ES-I3 (cell line): ENCODE results near the gene DOK6.
"Not testable (repeated sequence)": the region's sequence is repeated elsewhere in the genome, so short reads cannot be mapped to it uniquely, and the experiment has no call there.

Experiments
- H3K36me3 ChIP-seq: 2 replicates; pipeline ENCODE4 v1.6.1; 2013; ENCODE audit warnings: mild to moderate bottlenecking, low read length, control low read depth, moderate library complexity; ENCODE audit not compliant: insufficient read depth
- H3K4me1 ChIP-seq: 2 replicates; pipeline ENCODE4 v1.6.1; 2013; ENCODE audit warnings: mild to moderate bottlenecking, control low read depth, low read length; ENCODE audit not compliant: insufficient read depth
- H3K9ac ChIP-seq: 2 replicates; pipeline ENCODE4 v1.6.1; 2013; ENCODE audit warnings: low read depth, mild to moderate bottlenecking, low read length, moderate library complexity
- H3K9me3 ChIP-seq: 2 replicates; pipeline ENCODE4 v1.6.1; 2013; ENCODE audit warnings: mild to moderate bottlenecking, low read length, moderate library complexity; ENCODE audit not compliant: control insufficient read depth, insufficient read depth

Gene DOK6

DNA sequence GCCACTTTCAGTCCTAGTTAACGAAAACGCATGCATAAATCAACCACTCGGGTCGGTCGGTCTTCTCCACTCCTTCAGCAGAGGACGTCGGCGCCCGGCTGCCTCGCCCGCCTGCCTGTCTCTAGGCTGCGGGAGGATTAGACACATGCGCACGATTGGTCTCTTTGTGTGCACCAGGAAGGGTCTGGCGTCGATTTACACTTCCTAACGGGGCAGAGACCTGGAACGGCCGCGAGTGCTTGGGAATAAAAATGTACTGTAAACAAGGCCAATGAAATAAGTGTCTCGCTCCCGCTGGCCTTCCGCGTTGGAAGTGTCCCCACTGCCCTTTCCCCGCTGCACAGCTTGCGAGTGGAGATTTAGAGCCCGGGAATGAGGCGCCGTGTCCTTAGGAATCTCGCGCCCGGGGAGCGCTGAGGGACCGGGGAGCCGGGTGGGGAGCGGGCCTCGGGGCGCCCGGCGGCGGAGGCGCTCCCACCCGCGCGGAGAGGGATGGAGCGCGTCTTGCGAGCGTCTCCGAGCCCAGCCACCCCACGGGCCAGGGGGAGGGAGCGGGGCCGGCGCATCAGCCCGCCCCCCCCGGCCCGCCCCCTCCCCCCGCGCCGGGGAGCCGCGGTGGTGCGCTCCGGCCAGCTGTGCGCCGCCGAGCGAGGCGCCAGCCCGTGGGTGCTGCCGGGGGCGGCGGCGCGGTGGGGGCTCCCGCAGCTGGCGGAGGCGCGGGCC lies at the start of gene DOK6:
Gene DOK6, plus strand, starts transcription at position 636 of the 723 bp plus-strand sequence.
- H3K9me3 ChIP-seq: no peaks in the 10 kb centered on the region
- peak within 1 kb of the TSS; percentile 67 for H3K9ac ChIP-seq
- no peaks in the 10 kb centered on the region for H3K36me3 ChIP-seq
- H3K4me1 ChIP-seq: no peaks in the 10 kb centered on the region; the same call in 1 of the 2 replicates

GRCh38 chr18:69353023-69353422 lies 47.7 kb upstream of the DOK6 start:
- Histone ChIP-seq H3K36me3 (no peaks in the 10 kb centered on the region), H3K4me1 (no peaks in the 10 kb centered on the region), H3K9ac (no peak overlapping the region), H3K9me3 (no peaks in the 10 kb centered on the region)

DNA sequence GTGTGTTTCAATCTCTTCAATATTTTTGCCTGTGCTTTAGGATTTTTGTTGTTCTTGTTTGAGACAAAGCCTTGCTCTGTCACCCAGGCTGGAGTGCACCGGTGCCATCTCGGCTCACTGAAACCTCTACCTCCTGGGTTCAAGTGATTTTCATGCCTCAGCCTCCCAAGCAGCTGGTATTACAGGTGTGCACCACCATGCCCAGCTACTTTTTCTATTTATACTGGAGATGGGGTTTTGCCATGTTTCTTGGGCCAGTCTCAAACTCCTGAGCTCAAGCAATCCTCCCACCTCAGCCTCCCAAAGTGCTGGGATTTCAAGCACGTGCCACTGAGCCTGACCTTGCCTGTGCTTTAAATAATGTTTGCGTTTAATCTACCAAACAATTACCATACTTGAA lies 43.1 kb upstream of the DOK6 start:
- Histone ChIP-seq H3K9ac (no peak overlapping the region), H3K36me3 (no peaks in the 10 kb centered on the region), H3K9me3 (peaks cover 3% of the 10 kb centered on the region; the same call in 1 of the 2 replicates), H3K4me1 (no peaks in the 10 kb centered on the region)

- H3K36me3 ChIP-seq: no peaks in the 10 kb centered on the region
- H3K9ac ChIP-seq: no peak overlapping the region
Observed at GRCh38 chr18:69358212-69358895, 42.3 kb upstream of the DOK6 start.

GRCh38 chr18:69359768-69360167 lies 40.9 kb upstream of the DOK6 start:
- H3K9ac ChIP-seq, H3K36me3 ChIP-seq, H3K4me1 ChIP-seq, H3K9me3 ChIP-seq: not testable (repeated sequence)

More at GRCh38 chr18:69358212-69358895, 42.3 kb upstream of the DOK6 start:
- H3K4me1 ChIP-seq: no peaks in the 10 kb centered on the region
- peaks cover 3% of the 10 kb centered on the region; the same call in 1 of the 2 replicates for H3K9me3 ChIP-seq

DNA sequence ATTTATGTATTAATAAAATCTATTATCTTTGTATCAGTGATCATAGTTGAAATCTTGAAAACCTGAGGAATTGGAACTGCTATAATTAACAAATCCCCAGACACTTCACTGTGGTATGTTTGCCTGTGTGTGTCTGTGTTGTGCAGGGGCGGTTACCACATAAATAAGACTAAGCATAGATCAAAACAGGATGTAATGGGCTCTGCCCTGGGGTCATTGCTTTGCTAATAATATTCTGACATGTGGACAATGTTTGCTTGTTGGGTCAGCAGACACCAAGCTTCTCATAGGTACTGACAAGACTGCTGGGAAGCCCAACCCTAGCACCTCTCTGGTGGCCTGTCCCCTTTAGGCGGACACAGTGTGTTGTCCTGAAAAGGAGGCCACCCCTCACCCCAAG lies 35.8 kb upstream of the DOK6 start:
- no peaks in the 10 kb centered on the region for H3K9me3 ChIP-seq
- no peaks in the 10 kb centered on the region for H3K4me1 ChIP-seq
- H3K36me3 ChIP-seq: no peaks in the 10 kb centered on the region; the same call in 1 of the 2 replicates
- no peak overlapping the region for H3K9ac ChIP-seq

- Histone ChIP-seq H3K9me3 (no peaks in the 10 kb centered on the region), H3K36me3 (no peaks in the 10 kb centered on the region; the same call in 1 of the 2 replicates), H3K9ac (no peak overlapping the region), H3K4me1 (no peaks in the 10 kb centered on the region)
Observed at GRCh38 chr18:69365658-69366057, 35.0 kb upstream of the DOK6 start.

DNA sequence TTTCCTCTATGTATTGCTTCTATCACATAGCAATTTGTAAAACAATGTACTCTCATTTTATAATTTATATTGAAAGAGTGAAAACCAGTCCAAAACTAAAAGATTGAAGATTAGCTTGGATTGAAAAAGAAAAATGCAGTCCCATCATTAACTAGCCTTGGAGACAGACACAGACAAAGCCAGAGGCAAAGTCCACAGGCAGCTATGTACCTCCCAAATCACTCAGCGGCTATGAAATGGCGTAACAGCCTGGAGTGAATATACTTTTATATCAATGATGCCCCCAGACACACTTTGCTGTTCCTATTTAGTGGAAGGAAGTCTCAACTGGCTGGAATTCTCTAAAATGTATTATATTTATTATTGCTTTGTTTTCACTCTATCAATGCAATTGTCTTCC lies 33.6 kb upstream of the DOK6 start:
- Histone ChIP-seq H3K36me3 (no peaks in the 10 kb centered on the region; the same call in 1 of the 2 replicates), H3K4me1 (no peaks in the 10 kb centered on the region), H3K9ac (no peak overlapping the region), H3K9me3 (no peaks in the 10 kb centered on the region)

GRCh38 chr18:69371729-69372128 lies 29.0 kb upstream of the DOK6 start:
- H3K36me3 ChIP-seq: no peaks in the 10 kb centered on the region; the same call in 1 of the 2 replicates
- no peaks in the 10 kb centered on the region for H3K4me1 ChIP-seq
- no peaks in the 10 kb centered on the region for H3K9me3 ChIP-seq
- no peak overlapping the region for H3K9ac ChIP-seq

GRCh38 chr18:69380324-69380723 lies 20.4 kb upstream of the DOK6 start:
- Histone ChIP-seq H3K4me1 (no peaks in the 10 kb centered on the region), H3K36me3 (no peaks in the 10 kb centered on the region), H3K9ac (no peak overlapping the region), H3K9me3 (no peaks in the 10 kb centered on the region)

GRCh38 chr18:69383186-69383585 lies 17.5 kb upstream of the DOK6 start:
- Histone ChIP-seq H3K36me3 (no peaks in the 10 kb centered on the region), H3K9ac (no peak overlapping the region), H3K9me3 (no peaks in the 10 kb centered on the region), H3K4me1 (no peaks in the 10 kb centered on the region)

GRCh38 chr18:69387186-69387585 lies 13.5 kb upstream of the DOK6 start:
- H3K9ac ChIP-seq: no peak overlapping the region
- no peaks in the 10 kb centered on the region for H3K9me3 ChIP-seq
- H3K4me1 ChIP-seq: no peaks in the 10 kb centered on the region
- H3K36me3 ChIP-seq: no peaks in the 10 kb centered on the region

DNA sequence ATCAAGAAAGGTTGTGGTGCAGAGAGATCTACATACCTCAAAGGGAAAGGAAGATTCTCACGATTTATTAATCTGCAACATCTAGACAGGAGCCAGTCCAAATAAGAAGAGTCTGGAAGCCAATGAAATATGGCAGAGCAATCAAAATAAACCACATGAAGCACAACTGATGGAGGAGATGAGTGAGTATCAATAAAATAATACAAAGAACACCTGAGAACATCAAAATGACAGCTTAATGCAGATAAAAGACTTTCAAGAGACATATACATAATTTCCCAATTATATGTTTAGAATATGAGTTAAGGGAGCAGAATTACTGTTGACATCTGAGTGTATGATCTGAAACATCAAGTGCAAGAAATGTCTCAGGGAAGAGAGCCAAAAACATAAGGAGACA lies 12.5 kb upstream of the DOK6 start:
- Histone ChIP-seq H3K9ac (no peak overlapping the region), H3K9me3 (no peaks in the 10 kb centered on the region), H3K36me3 (no peaks in the 10 kb centered on the region), H3K4me1 (no peaks in the 10 kb centered on the region)

- no peaks in the 10 kb centered on the region for H3K36me3 ChIP-seq
- no peak overlapping the region for H3K9ac ChIP-seq
- no peaks in the 10 kb centered on the region for H3K9me3 ChIP-seq
- H3K4me1 ChIP-seq: no peaks in the 10 kb centered on the region; the same call in 1 of the 2 replicates
Observed at GRCh38 chr18:69397096-69397495, 3.6 kb upstream of the DOK6 start.

GRCh38 chr18:69399253-69399652 lies 1.4 kb upstream of the DOK6 start:
- H3K4me1 ChIP-seq: no peaks in the 10 kb centered on the region; the same call in 1 of the 2 replicates
- H3K9ac ChIP-seq: no peak overlapping the region; the same call in 1 of the 2 replicates
- no peaks in the 10 kb centered on the region for H3K9me3 ChIP-seq
- H3K36me3 ChIP-seq: no peaks in the 10 kb centered on the region
